IMR-90 (cell line): Measurements from ENCODE around the gene MTAP. TPM values are rescaled to one million over a fixed set of nuclear protein-coding genes. Genes with fewer than 3 reads are reported as not detected.

Source experiments
- ATAC-seq: fragments of 200-7000 bp; cut with Tn5 transposase; 2 replicates; pipeline ENCODE4 v1.9.1; 2020; ENCODE audit warnings: low read depth, mild to moderate bottlenecking, moderate library complexity
- BruUV-seq: library from RNA; stranded (reverse); fragments of 400-500 nt; replicated peaks from 2 replicates; lab custom pipeline; 2021; lab: Mats Ljungman, UMichigan
- CTCF ChIA-PET: fragments of 300-600 bp; formaldehyde crosslinking; extraction: SDS; loops from one replicate; lab custom pipeline; 2021; ENCODE audit warnings: antibody characterized with exemption; lab: Yijun Ruan, JAX
- POLR2A ChIA-PET: fragments of 300-600 bp; sonication (Branson Sonifier 250); formaldehyde crosslinking; loops from one replicate; lab custom pipeline; 2022; ENCODE audit warnings: antibody characterized with exemption; ENCODE audit not compliant: unreplicated experiment; lab: Charles Lee
- DNase-seq: peaks from one replicate; pipeline ENCODE4 v3.0.0; 2013
- H2AFZ ChIP-seq: replicated peaks from 2 replicates; pipeline ENCODE3; 2013; ENCODE audit warnings: low read length, mild to moderate bottlenecking; ENCODE audit not compliant: poor library complexity
- H2AK5ac ChIP-seq: 2 replicates; pipeline ENCODE4 v1.6.1; 2013; ENCODE audit warnings: low read depth, low read length, inconsistent platforms
- H2AK9ac ChIP-seq: replicated peaks from 2 replicates; pipeline ENCODE3; 2013; ENCODE audit warnings: mild to moderate bottlenecking, low read depth, low read length, moderate library complexity; ENCODE audit not compliant: poor library complexity
- H2BK120ac ChIP-seq: 2 replicates; pipeline ENCODE4 v1.6.1; 2013; ENCODE audit warnings: low read depth, low read length, inconsistent platforms
- H2BK15ac ChIP-seq: 3 replicates; pipeline ENCODE4 v1.6.1; 2013; ENCODE audit warnings: low read depth, low read length, inconsistent platforms
- H2BK20ac ChIP-seq: 2 replicates; pipeline ENCODE4 v1.6.1; 2013; ENCODE audit warnings: low read depth, mild to moderate bottlenecking, inconsistent platforms, low read length, moderate library complexity
- H2BK5ac ChIP-seq: 2 replicates; pipeline ENCODE4 v1.6.1; 2013; ENCODE audit warnings: mild to moderate bottlenecking, low read depth, low read length, inconsistent platforms; ENCODE audit not compliant: poor library complexity, severe bottlenecking
- H3K14ac ChIP-seq: replicated peaks from 2 replicates; pipeline ENCODE4 v1.6.1; 2013; ENCODE audit warnings: low read depth, low read length, inconsistent platforms
- H3K18ac ChIP-seq: 2 replicates; pipeline ENCODE4 v1.6.1; 2013; ENCODE audit warnings: low read depth, low read length, control low read depth
- H3K23ac ChIP-seq: 2 replicates; pipeline ENCODE4 v1.6.1; 2013; ENCODE audit warnings: low read depth, low read length, inconsistent platforms
- H3K27ac ChIP-seq: 2 replicates; pipeline ENCODE4 v1.5.1; 2013; ENCODE audit warnings: mild to moderate bottlenecking, control low read depth, low read length; ENCODE audit not compliant: insufficient read depth
- H3K27me3 ChIP-seq: 2 replicates; pipeline ENCODE4 v1.6.1; 2013; ENCODE audit warnings: low read length; ENCODE audit not compliant: control insufficient read depth, insufficient read depth
- H3K36me3 ChIP-seq: 2 replicates; pipeline ENCODE4 v1.6.1; 2013; ENCODE audit warnings: low read length, mixed read lengths; ENCODE audit not compliant: control insufficient read depth, insufficient read depth
- H3K4ac ChIP-seq: 2 replicates; pipeline ENCODE4 v1.6.1; 2013; ENCODE audit warnings: low read depth, low read length, inconsistent platforms
- H3K4me1 ChIP-seq: 2 replicates; pipeline ENCODE4 v1.6.1; 2013; ENCODE audit warnings: low read length, mixed read lengths; ENCODE audit not compliant: control insufficient read depth, insufficient read depth
- H3K4me2 ChIP-seq: 2 replicates; pipeline ENCODE4 v1.6.1; 2013; ENCODE audit warnings: low read depth, mild to moderate bottlenecking, control low read depth, low read length, moderate library complexity
- H3K4me3 ChIP-seq: 2 replicates; pipeline ENCODE4 v1.5.1; 2013; ENCODE audit warnings: low read depth, mild to moderate bottlenecking, control low read depth, low read length, moderate library complexity; ENCODE audit not compliant: insufficient read depth
- H3K56ac ChIP-seq: 2 replicates; pipeline ENCODE4 v1.6.1; 2013; ENCODE audit warnings: low read length, inconsistent platforms; ENCODE audit not compliant: insufficient read depth; ENCODE audit errors: extremely low read depth
- H3K79me1 ChIP-seq, 2 experiments: 2 replicates each; pipeline ENCODE4 v1.6.1; 2013; ENCODE audit warnings: low read length in 2 of 2, inconsistent platforms in 1 of 2, low read depth in 1 of 2
- H3K9ac ChIP-seq: 2 replicates; pipeline ENCODE4 v1.6.1; 2013; ENCODE audit warnings: low read depth, low read length, control low read depth
- H3K9me1 ChIP-seq: 2 replicates; pipeline ENCODE4 v1.6.1; 2013; ENCODE audit warnings: low read length, inconsistent platforms; ENCODE audit not compliant: insufficient read depth
- H3K9me3 ChIP-seq: 2 replicates; pipeline ENCODE4 v1.6.1; 2013; ENCODE audit warnings: low read length; ENCODE audit not compliant: control insufficient read depth, insufficient read depth
- H4K20me1 ChIP-seq: 2 replicates; pipeline ENCODE4 v1.6.1; 2013; ENCODE audit warnings: low read length, inconsistent platforms; ENCODE audit not compliant: insufficient read depth
- H4K5ac ChIP-seq: 2 replicates; pipeline ENCODE4 v1.6.1; 2013; ENCODE audit warnings: mild to moderate bottlenecking, low read depth, low read length, control low read depth
- H4K8ac ChIP-seq, 2 experiments: 2 replicates each; pipeline ENCODE4 v1.6.1; 2013; ENCODE audit warnings: low read depth in 2 of 2, low read length in 2 of 2, control low read depth in 1 of 2, inconsistent platforms in 1 of 2
- H4K91ac ChIP-seq: 2 replicates; pipeline ENCODE4 v1.6.1; 2013; ENCODE audit warnings: low read depth, low read length, inconsistent platforms; ENCODE audit not compliant: insufficient read depth
- CTCF ChIP-seq: conservative IDR thresholded peaks from 2 replicates; pipeline ENCODE4 v1.5.1; 2012; ENCODE audit warnings: mild to moderate bottlenecking, low read depth, low read length, improper control_type of control experiment
- WGBS, 2 experiments: methylation state at CpG; one replicate each; pipeline versions ENCODE4 v1.1.5 to v1.1.7; 2013; ENCODE audit warnings: missing lambda C conversion rate in 2 of 2; ENCODE audit not compliant: insufficient read length in 1 of 2; ENCODE audit errors: extremely low coverage in 2 of 2; 5-methylcytosine and 5-hydroxymethylcytosine counted together
- dilution Hi-C: fragments of 300-500 bp; cut with HindIII; formaldehyde crosslinking; loops from one replicate; pipeline ENCODE4 v1.14.3; 2018; ENCODE audit warnings: low sequenced_read_pairs; ENCODE audit not compliant: unreplicated experiment
- in situ Hi-C: fragments of 300-500 bp; cut with MboI; formaldehyde crosslinking; loops from 3 replicates; pipeline ENCODE4 v1.14.3; 2019; ENCODE audit warnings: low sequenced_read_pairs, inconsistent platforms, mixed read lengths
- intact Hi-C: fragments of 100-400 bp; cut with micrococcal nuclease; formaldehyde crosslinking; loops from 2 replicates; pipeline ENCODE4 v1.10.0; 2022
- polyA plus RNA-seq, 3 experiments: library from polyadenylated mRNA; depleted of rRNA; stranded (reverse); fragments of >200 nt; gene quantifications; 2 replicates each; pipeline ENCODE4 v1.2.3, GENCODE V29; 2012; ENCODE audit warnings: low replicate concordance in 1 of 3
- total RNA-seq: library from RNA; depleted of rRNA; stranded (reverse); fragments of >200 nt; gene quantifications from 2 replicates; pipeline ENCODE4 v1.2.3, GENCODE V29; 2012

The MTAP gene
- total and polyA plus RNA-seq, 2 of the 4 experiments (the other 2 are of a cell fraction), result 15.7 to 50.9 TPM

DNA sequence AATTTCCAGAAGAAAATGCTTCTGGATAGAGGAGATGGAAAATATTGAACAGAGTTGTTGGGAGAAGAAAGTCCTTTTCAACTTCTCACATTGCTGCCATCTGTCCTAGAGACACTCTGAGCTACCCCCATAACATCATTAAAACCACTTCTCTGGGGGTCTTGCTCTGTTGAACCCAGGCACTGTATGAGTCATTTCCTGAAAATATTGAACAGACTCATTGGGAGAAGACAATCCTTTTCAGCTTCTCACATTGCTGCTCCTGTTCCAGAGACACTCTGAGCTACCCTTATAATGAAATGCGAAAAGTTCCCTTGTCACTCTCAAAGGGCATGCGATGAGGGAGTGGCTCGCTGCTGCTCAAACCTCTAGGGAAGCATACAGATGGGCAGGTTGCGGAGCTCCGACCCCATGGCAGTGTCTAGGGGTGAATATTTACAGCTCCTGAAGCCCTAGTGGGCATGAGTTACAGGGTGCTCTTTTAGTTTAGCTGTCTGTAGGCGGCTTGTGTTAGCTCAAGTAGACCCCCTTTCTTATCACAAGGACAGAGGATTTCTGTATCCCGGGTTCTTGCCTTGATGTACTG lies 101.0 kb downstream of the MTAP start:
- Histone ChIP-seq H3K79me1 (0 out of 4 replicates have a peak, but pooled peaks cover 0 to 3% of the 10 kb centered on the region in 2 experiments), H3K56ac (no peak overlapping the region), H3K18ac (no peak overlapping the region), H3K9ac (no peak overlapping the region), H2AK9ac (no peak overlapping the region), H3K4me3 (no peak overlapping the region), H3K9me1 (no peaks in the 10 kb centered on the region), H2AK5ac (no peak overlapping the region), H4K91ac (no peak overlapping the region), H3K4ac (no peak overlapping the region), H2BK15ac (no peak overlapping the region), H3K9me3 (peaks cover 4% of the 10 kb centered on the region), H2BK120ac (no peak overlapping the region), H2BK20ac (no peak overlapping the region), H4K5ac (no peak overlapping the region), H4K20me1 (no peaks in the 10 kb centered on the region), H2BK5ac (no peak overlapping the region), H3K27ac (no peak overlapping the region), H3K4me2 (no peak overlapping the region), H3K23ac (no peak overlapping the region), H3K14ac (no peak overlapping the region), H3K27me3 (no peaks in the 10 kb centered on the region), H2AFZ (no peak overlapping the region), H4K8ac (no peak overlapping the region), H3K36me3 (no peaks in the 10 kb centered on the region), H3K4me1 (peaks cover 1% of the 10 kb centered on the region; the same call in 1 of the 2 replicates)
- ATAC-seq (no peak), DNase-seq (no peak)
- intact Hi-C loops (no loop called here), dilution Hi-C loops (no loop called here), in situ Hi-C loops (no loop called here)
- CTCF ChIA-PET, result interaction anchor here (0.6 kb wide), 1 partner anchor 28 kb away, joined by 3 read pairs; no protein-coding TSS in a partner anchor
- POLR2A ChIA-PET, result no interaction called here
- no TSS peak for BruUV-seq
- no CpG with 5 or more reads among the region's 7 CpGs for WGBS, 2 experiments
- no peak for TF ChIP-seq CTCF
